DND-41 (cell line): ENCODE measurements around the gene COG3.

ENCODE experiments used
- ATAC-seq: fragments of 200-7000 bp; cut with Tn5 transposase; 3 replicates; pipeline ENCODE4 v1.9.1; 2021; ENCODE audit warnings: low read depth; ENCODE audit not compliant: insufficient read depth
- DNase-seq: peaks from one replicate; pipeline ENCODE4 v3.0.0-alpha.2; 2020
- H2AFZ ChIP-seq: 2 replicates; pipeline ENCODE4 v1.6.0; 2012; ENCODE audit warnings: low read depth, low read length
- H3K27ac ChIP-seq: 2 replicates; pipeline ENCODE4 v1.5.1; 2012; ENCODE audit warnings: low read length, inconsistent platforms
- H3K27me3 ChIP-seq: fragments of 200-600 bp; sonication (generic); 2 replicates; pipeline ENCODE4 v1.6.0; 2012; ENCODE audit warnings: low read length, mild to moderate bottlenecking, inconsistent platforms; ENCODE audit not compliant: insufficient read depth, poor library complexity
- H3K36me3 ChIP-seq: 2 replicates; pipeline ENCODE4 v1.5.1; 2012; ENCODE audit warnings: low read length, inconsistent platforms; ENCODE audit not compliant: insufficient read depth
- H3K4me1 ChIP-seq: 2 replicates; pipeline ENCODE4 v1.5.1; 2012; ENCODE audit warnings: mild to moderate bottlenecking, low read length; ENCODE audit not compliant: insufficient read depth
- H3K4me2 ChIP-seq: 2 replicates; pipeline ENCODE4 v1.6.0; 2012; ENCODE audit warnings: mild to moderate bottlenecking, moderate library complexity, low read length, inconsistent platforms; ENCODE audit not compliant: insufficient read depth
- H3K4me3 ChIP-seq, 2 experiments: fragments of 200-600 bp in 1 of 2; shearing (Covaris generic) in 1 of 2; 2 replicates each; pipeline ENCODE4 v1.5.1; 2012 to 2016; ENCODE audit warnings: inconsistent platforms in 2 of 2, low read length in 2 of 2, mild to moderate bottlenecking in 2 of 2, low read depth in 1 of 2, moderate library complexity in 1 of 2
- H3K79me2 ChIP-seq: 2 replicates; pipeline ENCODE4 v1.6.0; 2012; ENCODE audit warnings: low read length, inconsistent platforms; ENCODE audit not compliant: insufficient read depth
- H3K9ac ChIP-seq: 2 replicates; pipeline ENCODE4 v1.6.0; 2012; ENCODE audit warnings: low read depth, mild to moderate bottlenecking, inconsistent platforms, low read length, moderate library complexity
- H3K9me3 ChIP-seq: 2 replicates; pipeline ENCODE4 v1.5.1; 2012; ENCODE audit warnings: low read length, moderate library complexity, mild to moderate bottlenecking, inconsistent platforms; ENCODE audit not compliant: insufficient read depth, severe bottlenecking
- H4K20me1 ChIP-seq: 2 replicates; pipeline ENCODE4 v1.6.0; 2012; ENCODE audit warnings: low read length; ENCODE audit not compliant: insufficient read depth
- EZH2 ChIP-seq: IDR thresholded peaks from 3 replicates; pipeline ENCODE4 v1.6.1; 2012; ENCODE audit warnings: borderline replicate concordance, low read depth, mild to moderate bottlenecking, moderate library complexity, low read length, inconsistent platforms; ENCODE audit not compliant: severe bottlenecking
- TF ChIP-seq, protein P1 (sequence below): IDR thresholded peaks from 2 replicates; pipeline ENCODE4 v1.5.1; 2012; ENCODE audit warnings: borderline replicate concordance, low read length, moderate library complexity, mild to moderate bottlenecking; ENCODE audit not compliant: poor library complexity, severe bottlenecking; ENCODE audit errors: extremely low read depth

The COG3 gene

DNA sequence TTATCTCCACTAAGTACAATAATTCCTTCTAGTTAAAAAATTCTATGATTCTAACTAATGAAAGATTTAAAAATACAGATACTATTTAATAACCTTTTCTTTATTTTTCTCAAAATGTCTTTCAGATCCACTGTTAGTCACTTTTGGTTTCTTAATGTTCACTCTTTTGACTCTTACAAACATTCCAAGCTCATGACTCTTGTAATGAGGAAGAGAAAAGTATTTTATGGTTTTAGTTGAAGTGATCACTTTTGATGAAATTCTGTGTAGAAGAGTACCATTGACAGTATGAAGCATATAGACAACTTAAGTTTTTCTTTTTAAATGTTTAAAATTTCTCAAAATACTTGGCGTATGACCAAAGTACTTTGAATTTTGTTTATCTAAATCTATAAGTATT is 27.8 kb downstream of the COG3 start:
- TF ChIP-seq EZH2 = no peak
- TF ChIP-seq, protein P1, sequence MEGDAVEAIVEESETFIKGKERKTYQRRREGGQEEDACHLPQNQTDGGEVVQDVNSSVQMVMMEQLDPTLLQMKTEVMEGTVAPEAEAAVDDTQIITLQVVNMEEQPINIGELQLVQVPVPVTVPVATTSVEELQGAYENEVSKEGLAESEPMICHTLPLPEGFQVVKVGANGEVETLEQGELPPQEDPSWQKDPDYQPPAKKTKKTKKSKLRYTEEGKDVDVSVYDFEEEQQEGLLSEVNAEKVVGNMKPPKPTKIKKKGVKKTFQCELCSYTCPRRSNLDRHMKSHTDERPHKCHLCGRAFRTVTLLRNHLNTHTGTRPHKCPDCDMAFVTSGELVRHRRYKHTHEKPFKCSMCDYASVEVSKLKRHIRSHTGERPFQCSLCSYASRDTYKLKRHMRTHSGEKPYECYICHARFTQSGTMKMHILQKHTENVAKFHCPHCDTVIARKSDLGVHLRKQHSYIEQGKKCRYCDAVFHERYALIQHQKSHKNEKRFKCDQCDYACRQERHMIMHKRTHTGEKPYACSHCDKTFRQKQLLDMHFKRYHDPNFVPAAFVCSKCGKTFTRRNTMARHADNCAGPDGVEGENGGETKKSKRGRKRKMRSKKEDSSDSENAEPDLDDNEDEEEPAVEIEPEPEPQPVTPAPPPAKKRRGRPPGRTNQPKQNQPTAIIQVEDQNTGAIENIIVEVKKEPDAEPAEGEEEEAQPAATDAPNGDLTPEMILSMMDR = no peak
- Histone ChIP-seq H3K27ac (no peak overlapping the region), H3K4me1 (no peaks in the 10 kb centered on the region), H3K9me3 (no peaks in the 10 kb centered on the region), H3K79me2 (no peaks in the 10 kb centered on the region), H4K20me1 (no peaks in the 10 kb centered on the region), H3K4me3 (no peak overlapping the region), H3K27me3 (no peaks in the 10 kb centered on the region), H3K4me2 (no peak overlapping the region), H3K9ac (no peak overlapping the region), H3K36me3 (peaks cover 67% of the 10 kb centered on the region), H2AFZ (no peak overlapping the region)
- no peak for ATAC-seq
- DNase-seq = no peak

DNA sequence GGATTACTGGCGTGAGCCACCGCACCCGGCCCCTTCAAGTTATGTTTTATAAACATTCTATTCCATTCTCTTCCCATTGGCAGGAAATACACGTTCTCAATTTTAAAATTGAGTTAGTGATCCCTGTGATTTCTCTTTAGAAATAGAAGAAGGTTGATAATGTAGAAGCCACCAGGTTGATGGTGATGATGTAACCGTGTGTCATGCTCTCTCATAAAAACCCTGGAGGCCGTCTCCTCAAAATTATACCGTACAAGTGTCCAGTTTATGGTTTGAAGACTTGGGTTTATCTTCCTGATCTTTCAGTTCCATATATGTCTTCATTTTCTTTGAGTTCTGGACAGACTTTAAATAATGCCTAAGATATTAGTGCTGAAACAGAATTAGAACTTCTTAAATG is 32.2 kb downstream of the COG3 start:
- peaks cover 64% of the 10 kb centered on the region for H3K36me3 ChIP-seq
- no peak for TF ChIP-seq EZH2
- TF ChIP-seq, protein P1 = no peak

DNA sequence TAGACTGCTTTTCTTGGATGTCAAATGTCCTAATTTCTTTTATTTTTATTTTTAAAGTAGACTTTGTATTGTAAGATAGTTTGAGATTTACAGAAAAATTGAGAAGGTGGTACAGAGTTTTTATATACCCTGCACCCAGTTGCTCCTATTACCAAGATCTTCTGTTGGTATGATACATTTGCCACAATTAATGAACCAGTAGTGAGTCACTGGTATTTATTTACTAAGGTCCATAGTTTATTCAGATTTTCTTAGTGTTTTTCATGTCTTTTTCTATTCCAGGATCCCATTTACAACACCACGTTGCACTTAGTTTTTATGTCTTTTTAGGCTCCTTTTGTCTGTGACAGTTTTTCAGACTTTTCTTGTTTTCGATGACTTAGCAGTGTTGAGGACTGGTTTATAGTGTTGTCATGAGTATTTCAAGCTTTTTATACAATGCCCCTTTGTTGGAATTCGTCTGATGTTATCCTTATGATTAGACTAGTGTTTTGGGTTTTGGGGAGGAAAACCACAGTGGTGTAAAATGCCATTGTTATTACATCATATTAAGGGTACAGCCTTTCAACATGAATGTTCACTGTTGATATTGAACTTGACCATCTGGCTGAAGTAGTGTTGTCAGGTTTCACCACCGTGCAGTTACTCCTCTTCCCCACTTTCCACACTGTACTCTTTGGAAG is 35.9 kb downstream of the COG3 start:
- H3K4me2 ChIP-seq = no peak overlapping the region
- H3K9me3 ChIP-seq = no peaks in the 10 kb centered on the region
- H3K79me2 ChIP-seq = no peaks in the 10 kb centered on the region
- H3K9ac ChIP-seq = no peak overlapping the region
- no peaks in the 10 kb centered on the region for H4K20me1 ChIP-seq
- DNase-seq = no peak
- H3K4me1 ChIP-seq = no peaks in the 10 kb centered on the region
- TF ChIP-seq, protein P1 = no peak
- TF ChIP-seq EZH2 = no peak
- H3K36me3 ChIP-seq = peaks cover 72% of the 10 kb centered on the region
- no peaks in the 10 kb centered on the region for H3K27me3 ChIP-seq
- no peak overlapping the region for H2AFZ ChIP-seq
- 0 out of 3 replicates have a peak, but pooled peaks have one; percentile 29 for ATAC-seq
- no peak overlapping the region for H3K27ac ChIP-seq
- H3K4me3 ChIP-seq = no peak overlapping the region

More for the DNA sequence above, 32.2 kb downstream of the COG3 start:
- no peak for DNase-seq
- H3K27me3 ChIP-seq = no peaks in the 10 kb centered on the region
- no peak overlapping the region for H2AFZ ChIP-seq
- no peak for ATAC-seq
- H3K4me2 ChIP-seq = no peak overlapping the region
- no peaks in the 10 kb centered on the region for H3K79me2 ChIP-seq
- H4K20me1 ChIP-seq = no peaks in the 10 kb centered on the region
- no peaks in the 10 kb centered on the region for H3K4me1 ChIP-seq
- H3K4me3 ChIP-seq = no peak overlapping the region
- H3K27ac ChIP-seq = no peak overlapping the region
- H3K9ac ChIP-seq = no peak overlapping the region
- no peaks in the 10 kb centered on the region for H3K9me3 ChIP-seq

DNA sequence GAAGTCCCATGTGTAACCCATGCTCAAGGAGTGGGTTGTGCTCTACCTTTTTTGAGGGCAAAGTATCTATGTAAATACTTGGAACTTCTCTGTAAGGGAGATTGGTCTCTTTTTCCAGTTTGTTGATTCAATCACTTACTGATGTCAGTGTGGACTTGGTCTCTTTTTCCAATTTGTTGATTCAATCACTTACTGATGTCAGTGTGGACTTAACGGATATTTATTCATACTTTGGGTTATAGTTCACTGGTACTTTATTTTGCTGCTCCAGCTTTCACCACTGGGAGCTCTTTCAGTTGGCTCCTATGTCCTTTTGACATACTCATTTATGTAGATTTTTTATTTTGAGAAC is 36.4 kb downstream of the COG3 start:
- no peaks in the 10 kb centered on the region for H3K9me3 ChIP-seq
- no peak overlapping the region for H3K4me3 ChIP-seq
- no peaks in the 10 kb centered on the region for H3K79me2 ChIP-seq
- ATAC-seq (no peak), DNase-seq (no peak)
- H3K4me1 ChIP-seq = no peaks in the 10 kb centered on the region
- H4K20me1 ChIP-seq = no peaks in the 10 kb centered on the region
- no peak overlapping the region for H2AFZ ChIP-seq
- no peak overlapping the region for H3K9ac ChIP-seq
- H3K4me2 ChIP-seq = no peak overlapping the region
- no peak overlapping the region for H3K27ac ChIP-seq
- H3K36me3 ChIP-seq = peaks cover 74% of the 10 kb centered on the region
- no peaks in the 10 kb centered on the region for H3K27me3 ChIP-seq
- TF ChIP-seq EZH2 = no peak
- TF ChIP-seq, protein P1 = no peak
